OCI-LY1 (cell line): Measurements from ENCODE around the gene TXNDC11.

ENCODE experiments used
- CTCF ChIP-seq: fragments of 200-600 bp; sonication (generic), shearing (Covaris generic); IDR thresholded peaks from 2 replicates; pipeline ENCODE4 v1.5.1; 2017; ENCODE audit warnings: mild to moderate bottlenecking, antibody characterized with exemption, low read length, moderate library complexity, mixed read lengths
- EZH2 ChIP-seq: fragments of 200-600 bp; sonication (generic), shearing (Covaris generic); IDR thresholded peaks from 2 replicates; pipeline ENCODE4 v1.8.0; 2017; ENCODE audit warnings: borderline replicate concordance, mixed run types, mild to moderate bottlenecking, antibody characterized with exemption, low read length, moderate library complexity, mixed read lengths

- TF ChIP-seq CTCF (no peak), EZH2 (no peak)
Measured at GRCh38 chr16:11722468-11722808, 20.2 kb downstream of the TXNDC11 start.
